Daoy (cell line): Measurements from ENCODE around the gene GIN1. TPM values are rescaled to one million over a fixed set of nuclear protein-coding genes. Genes with fewer than 3 reads are reported as not detected.

ENCODE experiments used
- DNase-seq: peaks from one replicate; pipeline ENCODE4 v3.0.0-alpha.2; 2015; ENCODE audit warnings: low read depth
- total RNA-seq: library from RNA; depleted of rRNA; stranded (reverse); fragments of >200 nt; shearing (Covaris generic); gene quantifications from 2 replicates; pipeline ENCODE4 v1.2.3, GENCODE V29; 2014; rRNA removed

The GIN1 gene
- total RNA-seq, 1 experiment from 2014 or later: 4.4 TPM

GRCh38 chr5:103036601-103037000 lies 83.3 kb downstream of the GIN1 start:
- DNase-seq: no peak

Other genes starting within 250 kb of the GIN1 start
- 60.3 and 61.8 TPM in 2 replicates for gene PPIP5K2, start 163 bp upstream of the GIN1 start, total RNA-seq
- 12.6 and 19.7 TPM in 2 replicates for gene MACIR, start 138.6 kb upstream of the GIN1 start, total RNA-seq